Activated gamma-delta T cell (primary cell): ENCODE data around the gene C16orf96.

Experiments
- DNase-seq: peaks from one replicate; lab custom pipeline; 2025; lab: John Stamatoyannopoulos, UW
- total RNA-seq, 2 donors: gene quantifications; one replicate each; lab custom pipeline; 2026; lab: John Stamatoyannopoulos, UW

C16orf96 gene
- total RNA-seq = 0.26 to 0.92 reads per million in 2 donors

DNA sequence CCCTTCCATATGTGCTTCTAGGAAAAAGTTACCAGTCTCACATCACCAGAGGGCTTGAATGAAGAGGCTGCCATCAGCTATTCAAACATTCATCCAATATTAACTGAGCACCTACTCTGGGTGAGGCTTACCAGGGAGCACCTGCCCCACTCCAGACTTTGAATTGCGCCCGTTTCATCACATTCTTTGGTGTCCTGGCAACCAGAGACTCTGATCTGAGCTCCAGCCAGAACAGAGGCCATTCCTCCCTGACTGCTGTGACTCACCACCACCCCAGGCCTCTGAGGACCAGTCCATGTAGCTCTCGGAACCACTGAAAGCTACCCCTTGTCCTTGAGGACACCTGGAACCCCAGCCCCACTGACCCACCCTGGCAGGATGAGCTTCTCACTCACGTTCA, at the start of gene C16orf96:
C16orf96 (plus strand) TSS at position 229 of the 400 bp plus-strand sequence; CDS start at position 379, 150 bp downstream.
- no peak for DNase-seq

DNA sequence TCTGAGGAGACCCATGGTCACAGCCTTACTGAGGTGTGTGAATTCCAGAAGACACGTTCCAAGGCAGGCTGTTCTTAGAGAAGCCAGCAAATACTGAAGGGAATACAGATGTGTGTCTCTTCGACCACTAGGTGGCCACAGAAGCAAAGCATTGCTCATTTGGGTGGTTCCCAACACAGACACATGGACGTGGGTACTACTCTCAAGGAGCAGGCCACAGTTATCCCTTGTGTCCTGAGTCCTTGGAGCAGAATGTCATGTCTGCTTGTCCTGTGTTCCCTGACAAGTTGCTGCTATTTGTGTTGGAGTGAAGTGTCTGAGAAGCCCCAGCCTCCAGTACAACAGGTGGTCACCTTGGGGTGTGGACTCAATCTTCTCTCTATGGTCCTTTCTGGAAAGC, 49.7 kb upstream of the C16orf96 start:
- DNase-seq = no peak

DNA sequence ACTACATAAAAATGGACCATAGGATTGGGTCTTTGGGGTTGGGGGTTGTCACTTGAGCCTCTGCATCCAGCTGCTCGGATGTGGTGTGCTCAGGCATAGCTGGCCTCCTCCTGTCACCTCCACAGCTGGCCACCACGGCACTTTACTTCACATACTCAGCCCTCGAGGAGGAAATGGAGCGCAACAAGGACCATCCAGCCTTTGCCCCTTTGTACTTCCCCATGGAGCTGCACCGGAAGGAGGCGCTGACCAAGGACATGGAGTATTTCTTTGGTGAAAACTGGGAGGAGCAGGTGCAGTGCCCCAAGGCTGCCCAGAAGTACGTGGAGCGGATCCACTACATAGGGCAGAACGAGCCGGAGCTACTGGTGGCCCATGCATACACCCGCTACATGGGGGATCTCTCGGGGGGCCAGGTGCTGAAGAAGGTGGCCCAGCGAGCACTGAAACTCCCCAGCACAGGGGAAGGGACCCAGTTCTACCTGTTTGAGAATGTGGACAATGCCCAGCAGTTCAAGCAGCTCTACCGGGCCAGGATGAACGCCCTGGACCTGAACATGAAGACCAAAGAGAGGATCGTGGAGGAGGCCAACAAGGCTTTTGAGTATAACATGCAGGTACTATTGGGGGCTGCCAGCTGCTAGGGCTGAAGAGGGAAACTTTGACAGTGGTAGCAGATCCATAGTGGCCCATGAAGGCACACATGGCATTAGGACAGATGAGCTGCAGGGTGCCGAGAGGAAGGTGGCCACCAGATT, 48.4 kb upstream of the C16orf96 start:
- DNase-seq = no peak

DNA sequence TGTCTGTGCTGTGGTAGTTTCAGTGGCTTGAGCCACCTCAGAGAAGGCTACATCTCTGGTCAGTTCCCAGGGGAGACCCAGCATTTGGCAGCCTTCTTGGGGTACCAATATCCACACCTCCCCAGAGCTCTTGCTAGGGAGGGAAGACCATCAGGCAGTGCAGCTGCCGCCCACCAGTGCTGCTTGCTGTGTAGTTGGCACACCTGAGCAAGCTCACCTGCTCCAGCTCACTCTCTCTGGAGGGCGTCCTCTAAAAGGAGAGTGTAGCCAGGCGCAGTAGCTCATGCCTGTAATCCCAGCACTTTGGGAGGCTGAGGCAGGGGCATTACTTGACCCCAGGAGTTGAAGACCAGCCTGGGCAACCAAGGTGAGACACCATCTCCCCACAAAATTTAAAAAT, 47.3 kb upstream of the C16orf96 start:
- DNase-seq = no peak

DNA sequence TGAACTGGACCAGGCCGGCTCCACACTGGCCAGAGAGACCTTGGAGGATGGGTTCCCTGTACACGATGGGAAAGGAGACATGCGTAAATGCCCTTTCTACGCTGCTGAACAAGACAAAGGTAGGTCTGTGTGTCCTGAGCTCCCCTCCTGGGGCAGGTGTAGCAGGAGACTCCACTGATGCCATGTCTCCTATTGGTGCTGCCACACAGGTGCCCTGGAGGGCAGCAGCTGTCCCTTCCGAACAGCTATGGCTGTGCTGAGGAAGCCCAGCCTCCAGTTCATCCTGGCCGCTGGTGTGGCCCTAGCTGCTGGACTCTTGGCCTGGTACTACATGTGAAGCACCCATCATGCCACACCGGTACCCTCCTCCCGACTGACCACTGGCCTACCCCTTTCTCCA, 46.7 kb upstream of the C16orf96 start:
- DNase-seq = no peak

DNA sequence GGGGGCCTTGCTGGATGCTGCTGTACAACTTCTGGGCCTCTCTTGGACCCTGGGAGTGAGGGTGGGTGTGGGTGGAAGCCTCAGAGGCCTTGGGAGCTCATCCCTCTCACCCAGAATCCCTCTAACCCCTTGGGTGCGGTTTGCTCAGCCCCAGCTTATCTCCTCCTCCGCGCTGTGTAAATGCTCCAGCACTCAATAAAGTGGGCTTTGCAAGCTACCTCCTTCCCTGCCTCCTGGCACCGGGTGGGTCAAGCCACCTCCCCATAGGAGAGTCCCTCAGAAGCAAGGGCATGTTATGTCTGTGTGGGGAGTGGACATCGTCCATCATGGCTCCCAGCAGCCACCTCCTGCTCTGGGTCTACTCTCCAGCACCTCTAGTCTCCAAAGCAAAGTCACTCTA, 46.0 kb upstream of the C16orf96 start:
- no peak for DNase-seq

DNA sequence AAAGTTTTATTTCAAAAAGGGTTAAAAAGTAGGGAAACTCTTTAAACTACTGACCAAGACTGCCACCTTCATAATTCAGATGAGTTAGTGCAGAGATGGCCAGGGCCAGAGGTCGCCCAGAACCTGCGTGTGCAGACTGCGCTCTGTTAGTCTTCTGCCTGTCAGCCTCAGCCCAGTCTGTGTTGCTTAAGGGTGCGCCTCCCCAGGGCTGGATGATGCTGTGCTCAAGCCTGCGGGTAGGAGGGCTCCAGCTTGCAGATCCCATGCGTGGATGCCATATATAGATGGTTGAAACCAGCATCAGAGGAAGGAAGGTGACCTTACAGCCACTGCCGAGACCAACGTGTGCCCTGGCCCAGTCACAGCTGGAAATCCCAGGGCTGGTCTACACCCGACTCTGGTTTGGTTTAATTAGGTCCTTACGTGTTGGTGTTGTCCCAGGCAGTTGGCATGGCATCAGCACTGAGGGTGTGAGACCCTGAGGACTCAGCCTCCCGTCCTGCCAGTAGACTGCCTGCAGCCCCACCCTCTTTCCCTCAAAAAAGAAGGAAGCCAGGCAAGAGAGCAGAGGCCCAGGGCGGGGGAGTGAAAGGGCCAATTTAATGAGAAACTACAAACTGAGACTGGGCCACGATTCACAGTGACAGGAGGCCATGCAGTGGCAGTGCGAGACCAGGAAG, 45.3 kb upstream of the C16orf96 start:
- no peak for DNase-seq

DNA sequence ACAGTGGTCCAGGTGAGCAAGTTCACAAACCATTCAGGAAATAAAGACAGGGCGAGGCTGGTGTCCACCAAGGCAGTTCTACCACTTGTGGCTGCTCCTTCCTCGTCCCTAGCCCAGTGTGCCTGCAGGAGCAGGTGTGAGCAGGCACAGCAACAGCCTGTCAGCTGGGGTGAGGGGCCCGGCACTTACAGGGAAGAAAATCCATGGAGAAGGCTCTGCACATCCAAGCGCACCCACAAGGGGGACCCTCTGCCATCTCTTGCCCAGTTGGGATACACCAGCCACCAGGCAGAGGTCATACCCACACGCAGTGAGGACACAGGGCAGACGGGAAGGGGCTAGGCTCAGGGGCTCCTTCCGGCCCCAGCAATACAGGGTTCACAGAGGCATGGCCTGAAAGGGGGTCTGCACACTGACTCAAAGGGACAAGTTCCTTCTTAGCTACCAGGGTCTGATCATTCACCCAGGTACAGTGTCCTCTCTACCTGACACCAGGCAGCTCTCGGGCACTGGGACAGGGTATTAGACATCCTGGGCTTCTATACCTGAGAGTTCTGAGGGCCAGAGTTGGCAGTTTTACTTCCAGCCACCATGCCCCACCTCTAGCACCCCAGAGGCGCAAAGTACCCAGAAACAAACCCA, 44.6 kb upstream of the C16orf96 start:
- no peak for DNase-seq

DNA sequence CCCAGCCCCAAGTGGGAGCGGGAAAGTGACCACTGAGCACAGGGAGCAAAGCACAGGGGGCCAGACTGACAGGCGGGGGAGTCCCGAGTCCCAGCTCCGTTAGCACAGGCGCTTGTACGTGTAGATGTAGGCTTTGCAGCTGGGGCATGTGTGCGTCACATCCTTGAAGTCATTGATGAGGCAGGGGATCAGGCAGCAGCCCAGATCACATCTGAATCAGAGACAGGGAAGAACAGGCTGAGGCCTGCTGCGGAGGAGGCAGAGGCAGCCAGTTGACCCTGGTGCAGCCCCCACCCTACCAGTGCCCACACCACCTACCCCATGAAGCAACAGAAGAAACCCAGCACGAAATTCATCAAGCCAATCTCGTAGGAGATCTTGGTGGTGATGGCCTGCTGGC, 43.7 kb upstream of the C16orf96 start:
- DNase-seq = no peak

DNA sequence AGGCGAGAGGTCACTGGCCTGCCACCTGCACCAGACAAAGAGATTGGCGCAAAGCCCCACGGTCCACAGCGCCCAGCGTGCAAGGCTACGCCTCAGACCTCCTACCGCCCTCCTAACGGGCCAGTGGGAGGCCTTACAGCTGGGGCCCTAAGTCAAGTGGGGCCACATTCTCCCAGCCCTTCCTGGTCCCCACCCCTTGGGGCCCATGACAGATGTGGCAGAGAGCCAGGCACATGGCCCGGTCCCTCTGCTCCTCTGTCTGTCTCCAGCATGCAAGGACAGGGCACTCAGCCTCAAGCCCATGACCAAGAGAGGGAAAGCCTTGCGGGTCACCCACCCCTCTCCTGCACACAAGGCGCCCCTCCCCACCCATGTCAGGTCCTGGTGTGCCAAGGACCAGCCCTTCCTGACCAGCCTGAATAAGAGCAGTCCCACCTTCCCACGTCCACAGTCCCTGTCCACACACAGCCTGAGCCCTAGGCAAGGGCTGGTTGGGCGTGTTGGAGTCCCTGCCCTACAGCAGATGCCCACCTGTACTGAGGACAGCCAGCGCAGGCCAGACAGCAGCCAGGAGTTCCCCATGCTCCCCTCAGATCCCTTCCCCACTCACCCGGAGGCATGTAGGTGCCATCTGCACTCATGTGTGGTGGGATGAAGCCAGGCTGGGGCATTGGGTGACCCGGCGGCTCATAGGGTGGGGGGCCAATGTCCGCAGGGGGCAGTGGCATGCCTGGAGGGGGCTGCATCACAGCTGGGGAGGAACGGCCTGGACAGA, 42.9 kb upstream of the C16orf96 start:
- DNase-seq = no peak

DNA sequence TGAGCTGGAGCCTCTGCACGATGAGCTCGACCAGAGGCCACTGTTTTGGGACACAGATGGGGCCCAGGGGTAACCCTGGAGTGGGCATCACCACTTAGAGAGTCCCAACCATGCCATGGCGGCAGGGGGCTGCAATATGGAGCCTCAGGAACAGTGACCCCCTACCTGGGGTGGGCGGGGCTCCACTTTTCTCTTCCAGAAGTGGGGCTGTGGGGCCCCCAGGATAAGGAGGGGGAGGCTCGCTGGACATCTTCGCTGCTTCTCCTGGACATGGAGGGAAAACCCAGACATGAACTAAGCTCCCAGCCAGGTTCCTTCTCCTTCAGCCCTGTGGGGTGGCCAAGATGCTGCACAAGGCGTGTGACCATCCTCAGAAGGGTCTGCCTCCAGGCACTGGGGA, 42.3 kb upstream of the C16orf96 start:
- DNase-seq = no peak

DNA sequence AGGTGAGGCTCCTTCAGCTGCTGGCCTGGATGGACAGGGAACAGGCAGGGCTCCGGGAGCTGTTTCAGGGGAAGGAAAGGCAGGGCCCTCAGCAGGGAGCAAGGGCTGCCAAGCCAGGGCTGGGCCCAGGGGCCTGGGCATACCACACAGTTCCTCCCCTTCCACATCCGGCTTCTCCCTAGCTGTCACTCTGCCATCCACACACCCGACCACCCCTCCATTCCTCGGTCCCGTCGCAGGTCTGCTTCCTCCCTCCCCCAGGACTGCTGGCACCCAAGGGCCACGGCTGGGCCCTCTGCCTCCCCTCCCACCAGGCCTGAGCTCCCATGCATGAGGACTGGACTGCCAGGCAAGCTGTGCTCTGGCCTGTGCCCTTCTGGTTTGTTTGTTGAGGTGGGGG, 41.5 kb upstream of the C16orf96 start:
- DNase-seq = no peak

DNA sequence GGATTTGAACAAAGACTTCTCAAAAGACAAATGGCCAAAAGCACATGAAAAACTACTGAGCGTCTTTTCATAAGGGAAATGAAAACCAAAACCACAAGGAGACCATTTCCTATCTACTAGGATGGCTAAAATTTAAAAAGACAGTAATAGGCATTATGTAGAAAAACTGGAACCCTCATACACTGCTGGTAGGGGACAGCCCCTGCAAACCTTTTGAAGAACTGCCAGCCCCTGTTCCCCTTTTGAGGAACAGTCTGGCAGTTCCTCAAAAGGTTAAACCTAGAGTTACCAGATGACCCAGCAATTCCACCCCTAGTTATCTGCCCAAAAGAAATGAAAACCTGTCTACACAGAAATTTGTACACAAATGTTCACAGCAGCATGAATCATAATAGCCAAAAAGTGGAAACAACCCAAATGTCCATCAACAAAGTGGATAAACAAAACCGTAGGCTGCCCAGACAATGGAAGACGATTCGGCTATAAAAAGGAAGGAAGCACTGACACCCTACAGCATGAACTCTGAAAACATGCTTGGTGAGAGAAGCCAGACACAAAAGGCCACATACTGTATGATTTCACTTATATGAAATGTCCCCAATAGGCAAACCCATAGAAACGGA, 40.4 kb upstream of the C16orf96 start:
- no peak for DNase-seq

DNA sequence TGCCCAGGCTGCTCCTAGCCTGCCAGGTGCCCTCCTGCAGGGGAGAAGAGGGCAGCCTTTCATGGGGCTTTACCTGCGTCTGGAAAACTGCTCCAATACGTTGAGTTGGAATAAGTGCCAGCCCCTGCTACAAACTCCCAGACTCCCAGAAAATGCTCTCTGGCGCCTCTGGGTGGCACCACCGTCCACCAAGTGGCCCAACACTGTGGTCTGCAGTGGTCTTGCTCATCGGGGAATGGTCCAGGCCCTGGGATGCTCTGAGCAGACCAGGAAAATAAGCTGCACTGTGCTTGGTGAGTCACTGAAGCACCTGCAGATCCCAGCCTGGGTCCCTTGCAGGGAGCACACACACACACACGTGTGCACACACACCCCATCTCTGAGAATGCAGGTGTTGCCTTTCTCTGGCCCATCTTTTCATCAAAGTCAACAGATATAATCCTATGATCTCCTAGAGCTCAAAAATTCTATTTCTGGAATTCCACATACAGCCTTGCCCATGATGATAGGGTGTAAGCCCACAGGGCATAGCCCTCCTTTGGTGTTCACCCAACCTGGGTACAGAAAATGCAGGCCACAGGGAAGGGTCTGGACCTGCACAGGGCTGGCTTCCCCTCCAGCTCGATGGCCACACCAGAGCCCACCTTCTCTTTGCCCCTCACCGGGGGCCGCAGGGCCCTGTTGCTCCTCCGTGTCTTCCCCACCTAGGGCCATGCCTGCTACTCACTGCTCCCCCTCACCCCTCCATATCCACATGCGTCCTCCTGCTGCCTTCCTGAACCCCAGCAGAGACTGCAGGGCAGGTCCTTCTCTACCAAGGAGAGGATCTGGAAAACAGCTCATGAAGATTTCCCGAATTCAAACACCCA, 38.1 kb upstream of the C16orf96 start:
- DNase-seq = no peak

DNA sequence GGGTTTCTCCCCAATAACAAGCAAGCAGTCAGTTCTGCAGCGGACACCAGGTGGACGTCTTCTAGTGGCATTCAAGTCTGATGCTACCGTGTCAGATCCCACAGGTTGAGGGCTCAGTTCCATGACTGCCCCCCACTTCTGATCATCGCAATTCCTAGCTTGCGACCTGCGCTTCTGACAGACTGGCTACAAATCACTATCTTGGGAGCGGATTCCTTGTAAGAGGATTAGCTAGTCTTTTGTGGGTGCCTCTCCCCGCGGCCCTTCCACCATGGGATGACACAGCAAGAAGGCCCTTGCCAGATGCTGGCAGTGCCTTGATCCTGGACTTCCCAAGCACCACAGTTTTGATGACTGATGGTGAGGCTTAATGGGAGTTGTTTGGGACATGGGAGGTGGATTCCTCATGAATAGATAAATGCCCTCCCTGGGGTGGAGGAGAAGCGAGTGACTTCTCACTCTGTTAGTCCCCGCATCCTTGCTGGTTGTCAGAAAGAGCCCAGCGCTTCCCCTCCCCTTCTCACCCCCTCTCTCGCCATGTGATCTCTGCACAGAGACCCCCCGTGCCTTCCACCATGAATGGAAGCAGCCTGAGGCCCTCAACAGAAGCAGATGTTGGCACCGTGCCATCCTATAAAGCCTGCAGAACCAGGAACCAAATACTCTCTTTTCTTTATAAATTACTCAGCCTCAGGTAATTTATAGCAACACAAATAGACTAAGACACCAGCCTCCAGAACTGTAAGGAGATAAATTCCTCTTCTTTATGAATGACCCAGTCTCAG, 36.7 kb upstream of the C16orf96 start:
- DNase-seq = no peak

DNA sequence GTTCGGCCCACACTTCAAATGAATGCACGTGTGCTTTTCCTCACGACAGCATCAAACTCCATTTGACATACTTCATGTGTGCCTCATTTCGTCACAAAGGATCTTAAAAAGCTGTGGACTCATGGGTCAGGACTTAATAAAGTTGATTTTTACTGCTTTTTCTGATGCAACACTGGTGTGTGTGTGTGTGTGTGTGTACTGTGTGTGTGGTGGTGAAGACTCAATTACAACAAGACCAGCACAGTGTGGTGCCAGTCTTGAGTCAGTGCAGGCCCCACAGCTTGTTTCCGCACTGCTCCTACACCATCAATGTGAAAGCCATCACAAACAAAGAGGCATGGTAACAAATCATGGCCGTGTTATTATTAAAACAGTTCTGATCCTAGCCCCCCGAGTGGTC, 35.2 kb upstream of the C16orf96 start:
- DNase-seq = no peak

DNA sequence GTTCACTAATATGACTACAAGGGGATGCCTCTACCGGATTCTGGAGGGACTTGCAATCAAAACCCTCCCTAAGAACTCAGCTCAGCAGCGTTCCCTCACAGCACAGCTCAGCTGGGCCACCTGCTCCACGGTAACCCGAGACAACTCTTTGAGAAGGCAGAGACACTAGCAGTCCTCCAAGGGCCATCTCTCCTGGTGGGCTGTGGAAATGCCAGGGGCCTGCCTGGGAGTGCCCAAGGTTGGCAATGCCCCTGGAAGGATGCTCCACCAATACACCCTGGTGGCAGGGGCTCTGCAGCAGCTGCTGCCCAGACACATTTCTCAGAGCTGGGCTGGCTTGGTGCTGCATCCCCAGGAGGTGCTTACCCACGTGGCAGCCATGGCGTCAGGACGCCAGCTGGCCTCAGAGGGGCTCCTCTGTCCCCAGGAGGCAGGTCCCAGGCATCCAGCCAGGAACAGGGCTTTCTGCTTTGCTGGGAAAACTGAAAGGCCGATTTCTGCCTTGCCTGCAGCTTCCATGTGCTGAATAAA, 34.0 kb upstream of the C16orf96 start:
- DNase-seq = no peak

DNA sequence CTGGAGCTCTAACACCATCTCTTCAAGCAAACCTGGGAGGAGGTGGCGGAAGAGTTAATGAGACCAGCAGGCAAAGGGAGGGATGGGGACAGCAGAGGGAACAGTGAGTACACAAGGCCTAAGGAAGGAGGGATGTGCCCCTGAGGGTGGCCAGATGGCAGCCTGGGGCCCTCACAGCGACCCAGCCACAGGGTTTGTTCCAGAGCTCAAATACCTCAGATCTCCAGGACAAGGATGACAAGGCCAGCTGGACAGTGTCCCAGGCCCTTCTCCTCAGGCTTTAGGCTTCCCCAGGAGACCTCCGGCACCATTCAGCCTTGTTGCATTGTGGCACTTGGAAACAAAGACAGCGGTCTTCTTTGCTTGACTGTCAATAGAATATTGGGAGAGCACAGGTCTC, 32.5 kb upstream of the C16orf96 start:
- DNase-seq = no peak

DNA sequence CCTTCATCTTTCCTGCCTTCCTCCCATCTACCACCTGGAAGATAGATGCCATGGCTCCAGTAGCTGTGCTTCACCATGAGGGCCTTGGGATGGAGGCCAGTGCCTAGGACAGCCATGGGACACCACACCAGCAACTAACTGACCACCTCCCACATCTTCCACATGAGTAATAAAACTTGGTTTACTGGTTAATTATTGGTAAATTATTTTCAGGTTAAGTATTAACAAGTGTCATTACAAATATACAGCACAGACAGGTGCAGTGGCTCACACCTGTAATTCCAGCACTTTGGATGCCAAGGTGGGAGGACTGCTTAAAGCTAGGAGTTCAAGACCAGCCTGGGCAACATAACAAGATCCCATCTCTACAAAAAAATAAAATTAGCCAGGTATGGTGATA, 31.6 kb upstream of the C16orf96 start:
- no peak for DNase-seq

DNA sequence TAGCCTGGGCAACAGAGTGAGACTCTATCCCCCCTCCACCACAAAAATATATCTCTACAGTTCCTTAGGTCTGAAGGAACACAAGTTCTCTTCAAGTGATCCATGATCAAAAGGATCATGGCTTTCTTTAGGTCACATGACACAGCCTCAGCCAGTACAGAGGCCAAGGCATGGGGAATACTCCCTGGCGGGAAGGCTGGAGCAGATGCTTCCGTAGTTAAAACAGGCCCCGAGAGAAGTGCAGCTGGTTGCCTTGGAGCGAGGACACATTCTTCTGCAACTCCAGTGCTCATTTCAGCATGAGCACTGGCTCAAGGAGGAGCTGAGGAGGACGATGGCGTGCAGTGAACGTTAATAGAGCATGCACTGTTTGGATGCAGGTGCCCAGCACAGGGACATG, 31.1 kb upstream of the C16orf96 start:
- no peak for DNase-seq
